Measurements from ENCODE around the gene ZNF326. TPM values are rescaled to one million over a fixed set of nuclear protein-coding genes. Genes with fewer than 3 reads are reported as not detected.
"Not testable (repeated sequence)": the region's sequence is repeated elsewhere in the genome, so short reads cannot be mapped to it uniquely, and the experiment has no call there.

ZNF326 gene
- total RNA-seq, 1 donor from 2014 or later, result 28.1 TPM

DNA sequence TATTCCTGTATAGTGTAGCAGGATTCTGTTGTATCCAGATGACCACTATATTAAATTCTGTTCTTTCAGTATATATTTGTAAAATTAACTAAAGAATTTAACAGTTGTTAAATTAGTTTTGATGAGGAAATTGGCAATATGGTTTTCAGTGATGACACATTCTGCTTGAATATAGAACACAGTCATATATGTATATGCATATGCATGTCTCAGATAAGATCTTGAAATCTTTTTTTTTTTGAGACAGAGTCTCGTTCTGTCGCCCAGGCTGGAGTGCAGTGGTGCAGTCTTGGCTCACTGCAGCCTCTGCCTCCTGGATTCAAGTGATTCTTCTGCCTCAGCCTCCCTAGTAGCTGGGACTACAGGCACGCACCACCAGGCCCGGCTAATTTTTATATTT is 2.2 kb downstream of the ZNF326 start:
- not testable (repeated sequence) for DNase-seq

DNA sequence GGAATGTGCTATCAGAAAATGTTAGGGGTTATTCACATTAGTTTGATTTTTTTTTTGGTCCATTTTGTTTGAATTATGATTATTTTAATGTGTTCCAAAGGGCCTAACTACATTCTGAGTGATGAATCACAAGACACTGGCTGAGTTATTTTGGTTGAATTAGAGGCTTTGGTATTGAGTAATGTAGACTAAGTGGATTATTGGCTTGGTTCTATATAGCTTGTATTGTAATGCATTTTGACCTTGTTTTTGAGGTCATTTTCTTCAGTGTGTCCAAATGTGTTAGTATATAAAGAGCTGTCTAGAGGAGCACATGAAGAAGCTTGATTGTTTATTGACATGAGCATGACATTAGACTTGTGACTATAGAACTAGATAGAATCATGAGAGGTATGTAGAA is 3.4 kb downstream of the ZNF326 start:
- no peak for DNase-seq

DNA sequence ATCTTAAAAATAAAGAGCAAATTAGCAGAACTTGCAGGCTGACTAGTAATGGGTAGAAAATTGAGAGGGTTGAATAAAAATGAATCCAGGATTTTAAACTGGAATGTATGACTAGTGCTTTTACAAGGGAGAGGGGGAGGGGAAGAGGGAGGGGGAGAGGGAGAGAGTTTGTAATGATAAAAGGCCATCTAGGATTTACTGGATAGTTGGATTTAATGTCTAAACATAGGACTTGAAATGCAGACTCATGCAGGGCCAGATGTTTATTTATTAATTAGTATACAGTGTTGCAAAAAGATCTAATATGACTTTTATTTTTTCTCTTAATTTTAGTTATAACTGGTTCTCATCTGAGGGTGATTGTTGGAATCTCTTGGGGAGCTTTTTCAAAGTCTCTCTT is 4.3 kb downstream of the ZNF326 start:
- DNase-seq, result no peak

DNA sequence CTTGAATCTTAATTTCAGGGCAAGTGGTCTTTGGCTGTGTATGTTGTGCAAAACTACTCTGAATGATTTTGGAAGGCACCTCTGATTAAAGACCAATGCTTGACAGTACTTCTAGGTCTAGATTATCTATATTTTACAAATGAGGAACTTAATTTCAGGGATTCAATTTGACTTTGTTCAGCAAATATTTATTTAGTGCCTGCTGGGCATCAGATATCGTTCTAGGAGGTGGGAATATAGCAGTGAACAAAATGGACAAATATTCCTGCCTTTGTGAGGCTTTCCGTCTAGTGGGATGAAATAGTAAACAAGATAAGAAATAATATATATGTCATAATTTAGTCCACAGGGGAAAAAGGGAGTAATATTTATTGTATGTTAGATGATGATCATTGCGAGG is 4.7 kb downstream of the ZNF326 start:
- no peak for DNase-seq

DNA sequence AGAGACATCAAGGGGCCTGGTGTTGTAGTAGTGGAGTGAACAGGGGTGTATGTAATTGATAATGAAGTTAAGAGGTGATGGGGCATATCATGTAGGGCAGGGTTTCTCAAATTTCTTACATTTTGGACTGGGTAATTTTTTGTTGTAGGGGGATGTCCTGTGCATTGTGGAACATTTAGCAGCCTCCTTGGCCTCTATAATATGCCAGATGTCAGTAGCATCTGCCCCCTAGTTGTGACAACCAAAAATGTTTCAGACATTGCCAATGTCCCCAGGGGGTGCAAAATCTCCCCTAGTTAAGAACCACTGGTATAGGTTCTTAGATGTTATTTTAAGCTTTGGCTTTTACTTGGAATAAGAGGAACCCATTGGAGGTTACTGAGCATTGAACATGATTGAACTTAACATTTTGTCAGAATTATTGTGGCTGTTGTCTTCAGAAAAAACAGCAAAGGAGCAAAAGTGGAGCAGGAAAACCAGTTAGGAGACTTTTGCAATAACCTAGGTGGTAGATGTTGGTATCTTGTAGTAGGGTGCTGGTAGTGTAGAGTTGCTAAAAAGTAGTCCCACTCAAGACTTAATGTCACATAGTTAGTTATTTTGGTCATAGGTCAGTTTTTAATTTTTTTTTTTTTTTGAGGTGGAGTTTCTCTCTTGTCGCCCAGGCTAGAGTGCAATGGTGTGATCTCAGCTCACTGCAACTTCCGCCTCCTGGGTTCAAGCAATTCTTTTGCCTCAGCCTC is 6.2 kb downstream of the ZNF326 start:
- DNase-seq, result no peak

DNA sequence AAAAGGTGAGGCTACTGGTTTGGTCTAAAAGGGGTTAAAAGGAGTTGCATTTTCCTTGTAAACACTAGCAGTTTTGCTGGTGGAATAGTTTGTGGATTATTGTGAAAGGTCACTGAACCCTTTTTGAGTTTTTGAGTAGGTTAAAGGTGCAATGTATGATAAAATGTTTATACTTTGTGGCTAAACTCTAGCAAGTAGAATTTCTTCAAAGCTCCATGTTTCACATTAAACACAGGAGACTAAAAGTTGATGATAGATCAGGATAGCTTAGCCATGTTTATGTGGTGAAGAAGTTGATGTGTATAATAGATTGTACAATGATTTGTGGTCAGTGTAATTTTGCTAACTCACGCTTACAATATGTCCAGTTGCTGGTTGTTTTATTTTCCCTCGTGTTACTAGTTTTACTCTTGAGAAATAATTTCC is 13.1 kb downstream of the ZNF326 start:
- DNase-seq, result no peak

DNA sequence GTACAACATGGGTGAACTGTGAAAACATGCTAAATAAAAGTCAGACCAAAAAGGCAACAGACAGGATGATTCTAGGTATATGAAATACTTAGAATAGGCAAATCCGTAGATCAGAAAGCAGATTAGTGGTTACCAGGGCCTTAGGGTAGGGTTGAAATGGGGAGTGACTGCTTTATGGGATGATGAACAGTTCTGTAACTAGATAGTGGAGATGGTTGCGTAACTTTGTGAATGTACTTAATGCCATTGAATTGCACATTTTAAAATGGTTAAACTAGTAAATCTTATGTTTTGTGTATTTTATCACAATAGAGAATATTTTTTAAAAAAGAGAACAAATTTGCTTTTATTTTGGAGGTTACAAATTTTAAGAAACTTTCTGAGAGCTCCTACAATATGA is 17.4 kb downstream of the ZNF326 start:
- no peak for DNase-seq

DNA sequence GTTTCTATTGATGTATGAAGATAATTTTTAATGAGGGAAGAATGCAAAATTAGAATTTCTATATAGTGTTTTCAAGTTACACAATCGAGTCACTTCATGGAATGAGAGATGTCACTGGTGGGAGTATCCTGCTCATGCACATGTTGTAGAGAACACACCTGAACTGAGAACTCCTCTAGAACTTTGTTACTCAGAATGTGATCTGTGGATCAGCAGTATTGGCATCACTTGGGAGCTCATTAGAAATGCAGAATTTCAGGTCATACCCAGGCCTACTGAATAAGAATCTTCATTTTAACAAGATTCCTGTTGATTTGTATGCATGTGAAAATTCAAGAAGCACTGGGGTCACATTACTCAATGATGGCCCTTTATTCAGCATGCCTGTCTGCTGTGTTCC is 28.8 kb downstream of the ZNF326 start:
- DNase-seq, result no peak

DNA sequence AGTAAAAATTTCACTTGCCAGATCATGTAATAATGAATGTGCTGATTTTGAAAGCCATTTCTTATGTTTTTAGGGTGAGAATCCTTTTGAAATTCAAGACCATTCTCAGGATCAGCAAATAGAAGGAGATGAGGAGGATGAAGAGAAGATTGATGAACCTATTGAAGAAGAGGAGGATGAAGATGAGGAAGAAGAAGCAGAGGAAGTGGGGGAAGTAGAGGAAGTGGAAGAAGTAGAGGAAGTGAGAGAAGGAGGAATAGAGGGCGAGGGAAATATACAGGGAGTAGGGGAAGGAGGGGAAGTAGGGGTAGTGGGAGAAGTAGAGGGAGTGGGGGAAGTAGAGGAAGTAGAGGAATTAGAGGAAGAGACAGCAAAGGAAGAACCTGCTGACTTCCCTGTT is 32.4 kb downstream of the ZNF326 start:
- no peak for DNase-seq

DNA sequence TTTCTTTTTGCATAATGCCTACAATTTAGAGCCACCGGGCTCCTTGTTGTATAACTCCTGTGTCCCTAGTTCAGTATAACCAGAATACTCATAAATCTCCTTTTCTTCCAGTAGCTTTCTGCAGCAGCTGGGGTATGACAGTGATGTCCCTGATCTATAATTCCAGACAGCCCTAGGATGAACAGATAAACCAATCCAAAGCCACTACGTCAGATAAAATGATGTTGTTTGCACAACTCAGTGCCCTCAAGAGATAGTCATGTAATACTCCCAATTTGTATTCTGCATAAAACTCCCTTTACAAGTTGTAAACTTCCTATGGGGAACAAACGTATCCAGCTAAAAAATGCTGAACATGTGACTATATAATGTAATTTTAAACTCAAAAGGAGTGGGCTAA is 44.7 kb downstream of the ZNF326 start:
- DNase-seq, result no peak

DNA sequence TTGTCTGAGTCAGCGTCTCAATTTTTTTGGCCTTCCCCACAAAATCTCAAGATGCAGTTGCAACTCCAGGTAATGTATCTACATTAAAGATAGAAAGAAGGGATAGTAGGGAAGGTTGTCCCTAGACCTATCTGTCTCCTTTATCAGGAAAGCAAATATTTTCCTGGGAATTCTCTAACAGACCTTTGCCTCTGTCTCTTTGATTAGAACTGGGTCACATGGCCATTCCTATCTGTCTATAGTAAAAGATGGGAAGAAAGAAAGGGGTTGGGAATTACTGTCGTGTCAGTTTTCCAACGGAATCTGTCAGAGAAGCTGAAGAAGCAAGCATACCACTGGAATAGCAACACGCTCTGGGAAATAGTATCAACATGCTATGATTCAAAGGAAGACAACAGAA is 48.7 kb downstream of the ZNF326 start:
- DNase-seq, result no peak

DNA sequence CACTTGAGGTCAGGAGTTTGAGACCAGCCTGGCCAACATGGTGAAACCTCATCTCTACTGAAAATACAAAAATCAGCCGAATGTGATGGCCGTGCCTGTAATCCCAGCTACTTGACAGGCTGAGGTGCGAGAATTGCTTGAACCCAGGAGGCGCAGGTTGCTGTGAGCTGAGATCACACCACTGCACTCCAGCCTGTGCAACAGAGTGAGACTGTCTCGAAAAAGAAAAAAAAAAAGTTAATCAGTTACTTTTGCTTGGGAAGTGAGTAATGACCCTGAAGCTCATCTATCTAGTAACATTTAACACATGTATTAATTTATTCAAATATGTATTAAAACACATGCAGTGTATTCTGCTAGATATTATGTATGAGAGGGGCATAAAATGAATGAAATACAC is 49.4 kb downstream of the ZNF326 start:
- no peak for DNase-seq

DNA sequence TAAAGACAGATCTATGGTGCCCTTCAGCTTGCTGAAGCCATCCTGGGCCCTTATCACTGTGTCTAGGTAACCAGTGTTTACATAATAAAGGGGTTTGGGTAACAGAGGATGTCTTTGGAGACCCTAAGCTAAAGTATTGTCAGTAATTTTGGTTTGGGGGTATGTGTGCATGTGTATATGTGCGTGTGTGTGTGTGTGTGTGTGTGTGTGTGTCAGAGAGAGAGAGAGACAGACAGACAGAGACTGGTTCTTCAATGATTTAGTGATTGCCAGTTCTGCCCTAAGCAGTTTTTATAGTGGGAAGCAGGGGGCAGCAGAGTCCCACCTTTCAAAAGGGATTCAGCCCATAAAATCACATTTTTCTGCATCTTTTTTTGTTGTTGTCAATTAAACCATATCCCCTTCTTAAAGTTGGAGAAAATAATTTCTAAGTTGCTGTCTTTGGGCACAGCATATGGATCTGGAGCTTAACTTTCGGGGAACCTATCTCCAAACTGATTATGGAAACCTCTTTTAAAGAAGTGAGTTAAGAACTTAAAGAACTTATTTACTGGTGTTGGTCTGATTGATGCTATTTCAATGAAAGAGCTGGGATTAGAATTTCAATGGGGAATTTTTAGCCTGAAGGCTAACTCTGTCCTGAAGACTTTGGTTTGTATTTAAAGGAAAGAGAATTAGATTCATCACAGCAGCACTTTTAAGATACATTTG is 51.1 kb downstream of the ZNF326 start:
- peak; percentile 33 for DNase-seq

DNA sequence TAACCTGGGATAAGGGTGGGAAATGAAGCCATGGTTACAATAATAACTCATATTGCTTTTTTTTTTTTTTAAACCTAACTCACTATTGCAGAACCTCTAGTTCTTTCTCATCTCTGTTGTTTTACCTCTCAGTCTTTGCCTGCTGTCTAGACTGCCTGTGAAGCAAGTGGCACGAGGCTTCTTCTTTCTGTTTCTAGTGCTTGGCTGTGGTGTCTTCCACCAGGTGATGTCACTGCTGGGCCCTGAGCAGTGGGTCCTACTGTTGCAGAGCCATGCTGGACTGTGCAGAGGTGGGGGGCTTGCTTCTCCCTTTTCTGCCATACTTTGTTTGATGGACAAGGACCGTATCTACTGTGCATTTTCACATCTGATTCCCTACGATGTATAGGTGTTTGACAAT is 51.7 kb downstream of the ZNF326 start:
- no peak for DNase-seq

DNA sequence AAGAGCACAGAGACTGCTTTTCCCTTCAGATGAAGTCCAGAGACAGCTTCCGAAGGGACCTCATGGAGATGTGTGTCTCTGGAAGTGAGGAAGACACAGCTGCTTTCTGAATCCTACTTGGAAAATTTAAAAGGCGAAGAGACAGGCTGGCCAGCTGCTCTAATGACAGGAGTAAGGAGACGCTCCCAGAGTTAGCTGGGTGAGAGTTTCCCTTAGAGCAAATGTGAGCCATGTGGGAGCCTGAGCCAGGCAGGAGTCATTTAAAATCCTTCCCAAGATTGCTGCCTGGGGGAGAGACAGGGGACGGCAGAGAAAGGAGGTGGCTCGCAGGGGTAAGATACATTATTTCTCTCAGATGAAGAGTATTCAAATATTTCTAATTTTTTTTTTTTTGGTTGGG is 53.1 kb downstream of the ZNF326 start:
- peak; percentile 21 for DNase-seq

DNA sequence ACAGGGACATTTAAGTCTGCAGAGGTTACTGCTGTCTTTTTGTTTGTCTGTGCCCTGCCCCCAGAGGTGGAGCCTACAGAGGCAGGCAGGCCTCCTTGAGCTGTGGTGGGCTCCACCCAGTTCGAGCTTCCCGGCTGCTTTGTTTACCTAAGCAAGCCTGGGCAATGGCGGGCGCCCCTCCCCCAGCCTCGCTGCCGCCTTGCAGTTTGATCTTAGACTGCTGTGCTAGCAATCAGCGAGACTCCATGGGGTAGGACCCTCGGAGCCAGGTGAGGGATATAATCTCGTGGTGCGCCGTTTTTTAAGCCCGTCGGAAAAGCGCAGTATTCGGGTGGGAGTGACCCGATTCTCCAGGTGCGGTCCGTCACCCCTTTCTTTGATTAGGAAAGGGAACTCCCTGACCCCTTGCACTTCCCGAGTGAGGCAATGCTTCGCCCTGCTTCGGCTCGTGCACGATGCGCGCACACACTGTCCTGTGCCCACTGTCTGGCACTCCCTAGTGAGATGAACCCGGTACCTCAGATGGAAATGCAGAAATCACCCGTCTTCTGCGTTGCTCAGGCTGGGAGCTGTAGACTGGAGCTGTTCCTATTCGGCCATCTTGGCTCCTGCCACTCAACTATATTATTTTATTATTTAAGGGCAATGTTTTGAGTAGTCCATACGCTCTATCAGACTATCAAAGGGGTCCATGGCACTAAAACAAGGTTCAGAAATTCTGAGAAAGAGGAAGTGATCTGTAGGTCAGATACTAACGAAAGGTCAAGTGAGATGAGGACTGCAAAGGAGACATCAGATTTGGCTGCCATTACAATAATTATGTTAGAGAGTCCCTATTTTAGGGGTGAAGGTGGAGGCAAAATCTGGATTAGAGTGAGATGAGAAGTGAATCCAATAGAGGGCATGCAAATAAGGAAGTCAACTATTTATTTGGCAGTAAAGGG is 68.1 kb downstream of the ZNF326 start:
- DNase-seq, result not testable (repeated sequence)

DNA sequence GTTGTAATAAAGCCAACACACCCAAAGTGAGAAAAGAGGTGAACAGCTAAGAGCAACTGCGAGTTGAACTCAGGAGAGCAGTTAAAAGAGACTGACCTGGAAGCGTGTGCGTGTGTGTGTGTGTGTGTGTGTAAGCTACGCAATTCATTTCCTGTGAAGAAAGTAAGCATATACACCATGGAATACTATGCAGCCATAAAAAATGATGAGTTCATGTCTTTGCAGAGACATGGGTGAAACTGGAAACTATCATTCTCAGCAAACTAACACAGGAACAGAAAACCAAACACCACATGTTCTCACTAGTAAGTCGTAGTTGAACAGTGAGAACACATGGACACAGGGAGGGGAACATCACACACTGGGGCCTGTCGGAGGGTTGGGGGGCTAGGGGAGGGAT is 69.2 kb downstream of the ZNF326 start:
- not testable (repeated sequence) for DNase-seq

DNA sequence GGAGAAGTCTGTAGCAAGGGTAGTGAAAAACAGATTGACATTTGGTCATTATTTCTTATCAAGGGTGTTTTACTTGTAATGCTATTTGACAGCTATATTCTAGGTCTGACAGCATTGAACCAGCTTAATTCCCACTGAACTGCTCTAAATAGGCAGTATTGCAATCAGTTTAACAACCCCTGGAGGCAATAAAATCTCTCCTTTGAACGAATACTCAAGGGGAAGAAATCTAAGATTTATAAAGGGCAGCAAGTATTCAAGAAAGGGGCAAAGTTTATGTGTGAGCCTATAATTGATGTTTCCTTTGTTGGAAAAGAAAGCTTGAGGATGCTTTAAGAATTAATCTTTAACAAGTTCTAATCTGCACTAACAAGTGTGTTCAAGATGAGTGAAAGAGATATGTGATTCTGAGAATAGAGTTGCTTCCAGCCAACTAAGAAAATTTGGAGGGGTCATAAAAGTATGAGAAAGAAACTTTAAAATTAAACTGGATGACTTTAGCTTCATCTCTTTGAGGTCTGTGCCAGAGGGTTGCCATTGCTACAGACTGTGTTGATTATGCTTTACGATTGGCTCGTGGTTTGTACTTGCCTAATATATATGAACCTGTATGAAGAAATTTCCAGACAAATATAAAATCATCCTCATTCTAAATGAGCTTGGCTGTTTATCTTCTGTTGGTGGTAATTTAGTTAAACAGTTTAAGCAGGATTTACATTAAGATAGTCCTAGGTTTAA is 72.5 kb downstream of the ZNF326 start:
- no peak for DNase-seq

DNA sequence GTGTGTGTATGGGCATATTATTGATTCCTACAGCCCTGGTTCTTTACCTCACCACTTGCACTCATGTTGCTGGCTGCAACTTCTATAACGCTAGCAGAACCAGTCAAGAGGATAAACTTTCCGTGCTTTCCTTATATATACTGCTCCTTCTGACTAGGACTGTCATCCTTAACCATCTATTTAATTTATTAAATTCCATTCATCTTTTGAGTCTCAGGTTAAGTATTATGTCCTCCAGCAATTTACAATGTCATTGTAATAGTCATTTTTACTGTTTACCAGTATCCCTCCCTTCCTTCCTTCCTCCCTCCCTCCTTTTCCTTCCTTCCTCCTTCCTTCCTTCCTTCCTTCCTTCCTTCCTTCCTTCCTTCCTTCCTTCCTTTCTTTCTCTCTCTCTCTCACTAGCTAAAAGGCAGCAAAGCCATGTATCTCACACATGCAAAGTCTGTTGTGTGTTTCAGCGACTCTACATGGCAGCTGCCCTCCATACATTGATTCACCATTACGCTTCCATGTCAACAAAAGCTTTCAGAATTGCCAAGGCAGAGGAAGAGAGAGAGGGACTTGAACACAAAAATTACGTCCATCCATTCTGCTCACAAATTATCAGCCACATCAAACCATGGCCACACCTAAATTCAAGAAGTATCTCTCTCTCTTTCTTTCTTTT is 73.8 kb downstream of the ZNF326 start:
- no peak for DNase-seq

DNA sequence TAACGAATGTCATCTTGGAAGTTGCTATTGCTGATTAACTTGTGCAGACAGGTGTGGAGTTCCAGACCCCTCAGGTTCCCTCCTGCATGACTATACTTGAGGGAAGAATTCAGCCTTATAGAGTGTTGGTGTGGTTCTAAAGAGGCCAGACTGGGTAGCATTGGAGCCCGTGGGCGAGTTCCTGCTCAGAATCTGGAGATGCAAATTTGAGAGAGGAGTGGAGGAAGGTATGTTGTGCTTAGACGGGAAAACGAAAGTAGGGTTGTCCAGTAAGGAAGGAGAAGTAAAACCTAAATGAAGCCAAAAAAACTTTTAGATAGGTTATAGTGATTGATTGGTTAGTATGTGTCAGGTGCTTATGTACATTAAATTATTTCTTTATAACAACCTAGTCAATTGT is 79.2 kb downstream of the ZNF326 start:
- DNase-seq, result no peak

DNA sequence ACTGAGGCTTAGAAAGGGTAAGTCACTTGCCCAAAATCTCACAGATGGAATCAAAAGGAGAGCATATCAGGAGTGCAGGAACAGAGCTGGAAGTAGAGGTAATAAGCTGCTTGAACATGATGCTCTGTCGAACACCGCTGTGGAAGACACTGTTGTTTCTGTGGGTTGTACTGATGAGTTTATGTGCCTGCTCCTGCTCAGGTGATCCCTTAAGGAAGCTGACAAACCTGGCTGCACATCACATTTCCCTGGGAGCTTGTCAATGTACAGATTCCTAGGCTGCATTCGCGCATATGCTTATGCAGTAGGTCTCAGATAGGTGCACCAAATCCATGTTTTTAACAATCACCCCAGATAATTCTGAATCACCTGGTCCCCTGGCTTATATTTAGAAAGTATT is 79.7 kb downstream of the ZNF326 start:
- peak; percentile 1 for DNase-seq

DNA sequence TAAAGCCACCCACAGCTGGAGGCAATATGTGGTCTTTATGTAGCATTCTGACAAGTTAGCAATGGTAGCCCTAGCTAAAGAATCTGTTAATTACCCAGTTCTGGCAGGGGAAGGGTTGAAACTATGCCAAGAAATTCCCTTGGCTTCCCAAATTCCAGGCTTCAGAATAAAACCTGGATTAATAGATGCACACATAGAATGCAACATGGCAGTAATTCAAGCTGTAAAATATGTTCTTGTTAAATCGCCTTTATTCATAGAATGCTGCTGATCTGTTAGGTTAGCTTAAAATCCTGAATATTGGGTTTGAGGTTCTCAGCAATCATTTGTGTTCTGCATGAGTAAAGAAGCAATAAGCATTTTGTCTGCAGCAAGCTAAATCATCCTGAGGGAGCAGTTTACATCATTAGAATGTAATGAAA is 80.1 kb downstream of the ZNF326 start:
- peak; percentile 5 for DNase-seq

All from tongue (tissue), 2 donors.